Heart left ventricle (tissue), 13 donors: Measurements from ENCODE around the gene CASQ2.

Source experiments
- CTCF ChIP-seq, 12 donors: fragments of 200-600 bp; sonication (generic) in 4 of 12; IDR thresholded peaks; one replicate each; pipeline versions ENCODE4 v1.5.0 to v1.8.0; 2018 to 2022; ENCODE audit warnings: antibody characterized with exemption in 12 of 12, mild to moderate bottlenecking in 5 of 12
- POLR2A ChIP-seq, 2 donors: fragments of 450-650 bp; IDR thresholded peaks; one replicate each; pipeline ENCODE4 v1.6.1; 2017; ENCODE audit warnings: antibody characterized with exemption in 2 of 2, mild to moderate bottlenecking in 2 of 2, moderate library complexity in 2 of 2
- donor health status: ischemic (EF 13 %, LVEDD 7.1; RV severe dilation, severe dysfunction).
- donor health status: DM: no; HTN: yes; CAD: no.
- donor health status: DM: no; HTN: no; CAD: no.
- donor health status: ischemic (EF 25% LVEDD 6.9; RV normal size, moderate dysfunction).
- donor health status: ischemic (EF 25% LVEDD 5.7; RV mildly dilated, moderate dysfunction).
- donor health status: ischemic (EF 35%, LVEDD 5.7; RV mildly dilated, moderate dysfunction).
- donor health status: nonischemic (EF 11% LVEDD 7.7; RV severe dilation, severe dysfunction).
- donor health status: DM: yes; HTN: yes; CAD: no.
- donor health status: PGD.
- donor health status: ischemic (EF 29% LVEDD 5.4; RV normal size, mild dysfunction).
- donor health status: nonischemic (EF 23%, LVEDD 6.1; RV moderate dilation, normal function).

- no peak for TF ChIP-seq POLR2A (IDR thresholded peaks at IDR 0.05)
- TF ChIP-seq CTCF (IDR thresholded peaks at IDR 0.05), result no peak
Observed at GRCh38 chr1:115660151-115660550, 108.4 kb downstream of the CASQ2 start.
